ENCODE results near the gene AATK.
"Not testable (repeated sequence)": the region's sequence is repeated elsewhere in the genome, so short reads cannot be mapped to it uniquely, and the experiment has no call there.

AATK gene

GRCh38 chr17:81084680-81085419 lies 81.2 kb downstream of the AATK start:
- DNase-seq, result no peak

- no peak for DNase-seq
Observed at GRCh38 chr17:81083125-81083765, 82.8 kb downstream of the AATK start.

DNA sequence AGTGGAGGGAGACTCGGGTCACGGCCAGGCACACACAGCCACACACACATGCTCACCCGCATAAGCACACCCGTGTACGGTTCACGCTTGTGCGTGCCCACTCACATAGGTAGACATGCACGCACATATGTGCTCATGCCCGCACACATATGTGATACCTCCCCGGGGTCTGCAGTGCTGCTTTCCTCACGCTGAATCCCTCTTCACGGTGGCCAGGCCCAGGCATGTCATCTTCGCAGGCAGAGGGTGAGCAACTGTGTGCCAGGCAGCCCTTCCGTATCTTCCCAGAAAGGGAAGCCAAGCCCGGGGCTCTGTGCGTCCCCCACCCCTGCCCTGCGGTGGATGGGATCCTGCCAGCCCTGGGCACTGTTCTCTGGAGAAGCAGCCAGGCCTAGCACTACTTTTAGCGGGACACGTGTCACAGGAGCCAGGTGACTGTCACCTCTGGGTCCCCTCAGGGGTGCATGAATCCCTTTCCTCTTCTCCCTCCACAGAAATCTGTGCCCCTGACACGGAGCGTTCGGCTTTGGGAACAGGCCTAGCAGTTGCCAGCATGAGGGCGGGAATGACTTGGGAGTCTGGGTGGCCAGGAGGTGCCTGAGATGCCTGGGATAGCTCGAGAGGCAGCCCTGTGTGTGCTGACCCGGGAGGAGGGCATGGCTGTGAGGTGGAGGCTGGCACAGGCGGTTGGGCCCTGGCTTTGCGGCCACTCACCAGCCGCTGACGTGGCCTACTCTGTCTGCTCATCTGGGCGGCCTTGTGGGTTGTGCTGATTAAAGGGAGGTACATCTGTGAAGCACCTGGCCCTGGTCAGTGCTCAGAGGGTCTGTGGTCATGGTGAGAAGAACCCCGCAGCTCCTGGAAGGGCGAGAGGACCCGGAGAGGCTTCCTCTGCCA lies 83.6 kb downstream of the AATK start:
- no peak for DNase-seq

DNA sequence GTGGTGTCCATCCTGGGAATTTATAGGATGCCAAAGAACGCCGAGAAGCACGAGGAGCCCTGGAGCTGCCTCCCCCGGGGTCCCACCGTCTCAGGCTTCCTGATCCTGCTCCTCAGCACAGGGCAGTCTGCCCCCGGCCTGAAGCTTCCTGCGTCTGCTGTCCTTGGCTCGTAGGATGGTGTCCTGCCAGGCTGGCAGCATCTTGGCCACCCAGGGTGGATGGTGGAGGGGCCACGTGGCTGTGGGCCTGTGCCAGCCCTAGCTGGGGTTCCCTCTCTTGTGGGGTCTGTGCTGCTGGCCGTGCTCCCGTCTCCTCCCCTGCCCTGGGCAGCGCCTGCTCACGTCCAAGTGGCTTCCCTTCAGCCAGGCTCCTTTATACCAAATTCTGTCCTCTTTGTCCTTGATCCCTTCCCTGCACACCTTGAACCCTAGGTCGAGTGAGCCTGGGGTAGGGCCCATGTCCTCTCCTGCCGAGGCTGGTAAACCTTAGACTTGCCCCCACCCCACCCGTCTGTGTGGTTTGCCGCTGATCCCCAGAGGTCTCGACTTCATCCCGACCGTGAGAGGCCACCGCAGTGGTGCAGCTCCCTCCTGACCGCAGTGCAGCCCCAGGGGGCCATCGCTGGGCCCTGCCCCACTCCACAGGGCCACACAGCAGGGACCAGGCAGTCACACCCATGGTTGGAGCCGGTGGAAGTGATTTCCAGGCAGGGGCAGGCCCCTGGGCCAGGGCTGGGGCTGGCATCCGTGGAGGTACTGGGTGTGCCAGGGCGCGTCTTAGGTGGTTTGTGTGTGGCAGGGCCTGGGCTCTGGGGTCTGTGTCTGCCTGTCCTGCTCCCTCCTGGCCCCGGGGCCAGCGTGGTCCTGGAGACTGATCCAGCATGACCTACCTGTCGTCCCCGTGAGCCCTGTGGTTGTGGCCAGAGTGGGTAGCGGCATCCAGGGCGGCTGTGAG lies 84.5 kb downstream of the AATK start:
- DNase-seq, result no peak

GRCh38 chr17:81080019-81080418 lies 86.0 kb downstream of the AATK start:
- DNase-seq, result no peak

GRCh38 chr17:81078026-81078913 lies 87.8 kb downstream of the AATK start:
- not testable (repeated sequence) for DNase-seq

- DNase-seq, result no peak
Observed at GRCh38 chr17:81076141-81076679, 89.8 kb downstream of the AATK start.

DNA sequence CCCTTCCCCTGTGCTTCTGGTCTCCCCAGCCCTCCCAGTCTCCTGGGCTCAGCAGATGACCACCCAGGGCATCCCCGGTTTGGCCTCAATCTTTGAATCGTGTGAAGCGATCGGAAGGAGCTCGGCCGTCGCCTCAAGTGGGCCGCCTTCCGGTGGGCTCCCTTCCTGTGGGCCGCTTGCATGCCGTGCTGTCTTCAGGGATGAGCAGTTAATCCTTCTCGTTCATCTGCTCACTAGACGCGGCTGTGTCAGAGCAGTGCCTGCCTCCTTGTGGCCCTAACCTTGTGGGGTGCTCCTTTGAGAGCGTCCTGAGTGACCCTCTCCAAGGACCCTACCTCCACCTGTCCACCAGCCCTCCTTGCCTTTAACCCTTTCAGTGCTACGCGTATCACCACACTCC lies 90.7 kb downstream of the AATK start:
- DNase-seq, result no peak

DNA sequence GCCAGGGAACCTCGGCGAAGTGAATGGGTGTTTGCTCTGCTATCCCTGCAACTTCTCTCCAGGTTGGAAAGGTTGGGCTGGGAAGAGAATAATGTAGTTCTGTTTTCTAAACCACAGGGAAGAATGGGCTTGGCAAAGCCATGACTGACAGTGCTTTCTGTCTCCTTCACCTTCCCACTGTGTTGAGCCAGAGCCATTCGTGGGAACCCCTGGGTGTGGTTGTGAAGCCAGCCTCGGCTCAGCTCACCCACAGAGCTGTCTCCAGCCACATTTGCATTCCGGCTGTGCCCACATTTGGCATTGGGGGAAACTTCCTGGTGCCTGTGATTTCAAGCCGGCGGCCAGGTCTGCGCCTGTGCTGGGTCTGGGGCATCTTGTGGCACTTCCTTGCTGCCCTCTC lies 91.1 kb downstream of the AATK start:
- DNase-seq, result no peak

- DNase-seq, result no peak
Observed at GRCh38 chr17:81073967-81074839, 91.8 kb downstream of the AATK start.

- no peak for DNase-seq
Observed at GRCh38 chr17:81071761-81072741, 94.0 kb downstream of the AATK start.

GRCh38 chr17:81070541-81071246 lies 95.3 kb downstream of the AATK start:
- DNase-seq, result no peak

DNA sequence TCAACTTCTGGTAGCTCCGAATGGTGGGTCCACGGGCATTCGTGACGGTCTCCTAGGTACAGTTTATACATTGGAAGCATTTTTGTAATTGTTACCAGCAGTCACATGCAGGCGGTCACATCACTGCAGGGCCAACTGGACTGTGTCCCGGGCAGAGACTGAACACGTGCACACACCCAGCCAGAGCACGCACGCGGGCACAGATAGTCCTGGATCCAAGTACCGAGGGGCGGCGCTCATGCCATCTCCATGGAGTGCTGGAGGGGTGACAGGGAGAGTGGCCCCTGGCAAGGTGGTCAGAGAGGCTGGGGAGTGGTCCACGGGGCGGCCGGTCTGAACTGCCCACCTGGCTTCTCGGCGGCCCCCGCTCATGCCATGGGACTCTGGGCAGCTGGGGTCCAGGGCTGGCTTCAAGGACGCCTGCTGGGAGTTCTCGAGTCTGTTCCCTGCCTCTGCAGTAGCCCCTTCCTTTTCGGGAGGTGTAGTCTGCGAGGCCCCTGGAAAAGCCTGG lies 96.8 kb downstream of the AATK start:
- DNase-seq, result no peak

- no peak for DNase-seq
Observed at GRCh38 chr17:81068411-81069134, 97.4 kb downstream of the AATK start.

- peak; percentile 79 for DNase-seq
Observed at GRCh38 chr17:81067391-81067811, 98.6 kb downstream of the AATK start.

Data from left hindlimb (tissue), 1 donor.